Activated B cell treated with CpG ODN at 0.5 μM for 24 hours (primary cell): ENCODE measurements around the gene LCE3D. TPM values are rescaled to one million over a fixed set of nuclear protein-coding genes. Genes with fewer than 3 reads are reported as not detected.

Experiments used
- ATAC-seq: fragments of 200-7000 bp; cut with Tn5 transposase; one replicate; pipeline ENCODE4 v1.10.0; 2021; ENCODE audit warnings: low read depth, mild to moderate bottlenecking, moderate library complexity
- CTCF ChIA-PET: fragments of 350-600 bp; sonication (Branson Sonifier 250); formaldehyde crosslinking; loops from one replicate; lab custom pipeline; 2021; ENCODE audit warnings: antibody characterized with exemption; lab: Charles Lee
- POLR2A ChIA-PET: fragments of 350-600 bp; sonication (Branson Sonifier 250); formaldehyde crosslinking; loops from one replicate; lab custom pipeline; 2021; ENCODE audit warnings: antibody characterized with exemption; lab: Charles Lee
- DNase-seq: peaks from one replicate; pipeline ENCODE4 v3.0.0; 2022
- H3K27ac Mint-ChIP-seq: one replicate; pipeline ENCODE4 v1.8.0; 2020; ENCODE audit warnings: mixed read lengths
- H3K27me3 Mint-ChIP-seq: one replicate; pipeline ENCODE4 v1.8.0; 2021; ENCODE audit warnings: mixed read lengths
- H3K36me3 Mint-ChIP-seq: one replicate; pipeline ENCODE4 v1.8.0; 2021; ENCODE audit warnings: low read depth, mixed read lengths
- H3K4me1 Mint-ChIP-seq: one replicate; pipeline ENCODE4 v1.8.0; 2021; ENCODE audit warnings: mixed read lengths
- H3K4me3 Mint-ChIP-seq: one replicate; pipeline ENCODE4 v1.8.0; 2020; ENCODE audit warnings: mild to moderate bottlenecking, mixed read lengths
- H3K9me3 Mint-ChIP-seq: one replicate; pipeline ENCODE4 v1.8.0; 2020; ENCODE audit warnings: mixed read lengths
- CTCF ChIP-seq: fragments of 200-600 bp; IDR thresholded peaks from one replicate; pipeline ENCODE4 v1.8.0; 2022; ENCODE audit warnings: antibody characterized with exemption, mild to moderate bottlenecking
- intact Hi-C: fragments of 100-400 bp; cut with micrococcal nuclease; formaldehyde crosslinking; loops from one replicate; pipeline ENCODE4 v1.15.1; 2024
- total RNA-seq: library from RNA; stranded (reverse); gene quantifications from 2 replicates; pipeline ENCODE4 v1.2.3, GENCODE V29; 2022

Gene LCE3D
- not detected in 2 replicates for total RNA-seq

GRCh38 chr1:152580433-152580832, at the start of gene LCE3D:
Gene LCE3D (minus strand): TSS chr1:152580516. CDS start chr1:152579936, 580 bp downstream.
- ChIA-PET POLR2A (no interaction called here), CTCF (no interaction called here)
- no peak for ATAC-seq
- TF ChIP-seq CTCF = no peak
- Mint-ChIP-seq H3K27ac (no peak within 1 kb of the TSS), H3K27me3 (peaks cover 4% of the 10 kb centered on the region), H3K9me3 (peaks cover 3% of the 10 kb centered on the region), H3K4me3 (no peak within 1 kb of the TSS), H3K36me3 (no peaks in the 10 kb centered on the region), H3K4me1 (no peaks in the 10 kb centered on the region)
- intact Hi-C loops = no loop called here
- DNase-seq = no peak

- H3K4me3 Mint-ChIP-seq = no peak overlapping the region
- no peaks in the 10 kb centered on the region for H3K36me3 Mint-ChIP-seq
- no peak for DNase-seq
- intact Hi-C loops = no loop called here
- H3K27ac Mint-ChIP-seq = no peak overlapping the region
- H3K9me3 Mint-ChIP-seq = peaks cover 2% of the 10 kb centered on the region
- H3K27me3 Mint-ChIP-seq = peaks cover 28% of the 10 kb centered on the region
- ChIA-PET CTCF (no interaction called here), POLR2A (no interaction called here)
- H3K4me1 Mint-ChIP-seq = no peaks in the 10 kb centered on the region
- no peak for ATAC-seq
- no peak for TF ChIP-seq CTCF
Measured at GRCh38 chr1:152626744-152627143, 46.4 kb upstream of the LCE3D start.

- TF ChIP-seq CTCF = no peak
- DNase-seq (no peak), ATAC-seq (no peak)
- POLR2A ChIA-PET = no interaction called here
- peaks cover 16% of the 10 kb centered on the region for H3K27me3 Mint-ChIP-seq
- H3K9me3 Mint-ChIP-seq = peaks cover 14% of the 10 kb centered on the region
- no peak overlapping the region for H3K4me3 Mint-ChIP-seq
- CTCF ChIA-PET = no interaction called here
- H3K36me3 Mint-ChIP-seq = no peaks in the 10 kb centered on the region
- no peaks in the 10 kb centered on the region for H3K4me1 Mint-ChIP-seq
- intact Hi-C loops = no loop called here
- H3K27ac Mint-ChIP-seq = no peak overlapping the region
Measured at GRCh38 chr1:152623203-152623844, 43.0 kb upstream of the LCE3D start.

- no peak for TF ChIP-seq CTCF
- POLR2A ChIA-PET = no interaction called here
- intact Hi-C loops = no loop called here
- DNase-seq = no peak
- Mint-ChIP-seq H3K4me1 (no peaks in the 10 kb centered on the region), H3K36me3 (no peaks in the 10 kb centered on the region), H3K27ac (no peak within 1 kb of the TSS), H3K27me3 (peaks cover 14% of the 10 kb centered on the region), H3K4me3 (no peak within 1 kb of the TSS), H3K9me3 (peaks cover 14% of the 10 kb centered on the region)
- ATAC-seq = no peak
- CTCF ChIA-PET = no interaction called here
Measured at GRCh38 chr1:152622803-152623202, 42.5 kb upstream of the LCE3D start, which contains the start of gene LCE3A. Gene LCE3A (minus strand): TSS chr1:152623103. CDS start chr1:152623103, 0 bp downstream.

GRCh38 chr1:152621993-152622392, 41.7 kb upstream of the LCE3D start:
- POLR2A ChIA-PET = no interaction called here
- Mint-ChIP-seq H3K4me3 (no peak overlapping the region), H3K27ac (no peak overlapping the region), H3K4me1 (no peaks in the 10 kb centered on the region), H3K27me3 (peaks cover 12% of the 10 kb centered on the region), H3K36me3 (no peaks in the 10 kb centered on the region), H3K9me3 (peaks cover 18% of the 10 kb centered on the region)
- ATAC-seq (no peak), DNase-seq (no peak)
- CTCF ChIA-PET = no interaction called here
- TF ChIP-seq CTCF = no peak
- intact Hi-C loops = no loop called here
